GM19238 (cell line): ENCODE results near the gene GEN1.
"Not testable (repeated sequence)": the region's sequence is repeated elsewhere in the genome, so short reads cannot be mapped to it uniquely, and the experiment has no call there.

Experiments used
- DNase-seq: peaks from one replicate; pipeline ENCODE4 v3.0.0; 2011; ENCODE audit warnings: low spot score; ENCODE audit not compliant: insufficient read length

The GEN1 gene

GRCh38 chr2:17822445-17823117 lies 68.6 kb downstream of the GEN1 start:
- DNase-seq: no peak

GRCh38 chr2:17823646-17824045 lies 69.7 kb downstream of the GEN1 start:
- DNase-seq: not testable (repeated sequence)

GRCh38 chr2:17827316-17827715 lies 73.4 kb downstream of the GEN1 start:
- DNase-seq: no peak

GRCh38 chr2:17827785-17828184 lies 73.8 kb downstream of the GEN1 start:
- DNase-seq: no peak

- peak; percentile 43 for DNase-seq
Measured at GRCh38 chr2:17830053-17831034, 76.4 kb downstream of the GEN1 start.

GRCh38 chr2:17835516-17835915 lies 81.6 kb downstream of the GEN1 start:
- no peak for DNase-seq
